IMR-90 (cell line): ENCODE data around the gene CFAP58. TPM values are rescaled to one million over a fixed set of nuclear protein-coding genes. Genes with fewer than 3 reads are reported as not detected.

ENCODE experiments used
- ATAC-seq: fragments of 200-7000 bp; cut with Tn5 transposase; 2 replicates; pipeline ENCODE4 v1.9.1; 2020; ENCODE audit warnings: low read depth, mild to moderate bottlenecking, moderate library complexity
- BruUV-seq: library from RNA; stranded (reverse); fragments of 400-500 nt; replicated peaks from 2 replicates; lab custom pipeline; 2021; lab: Mats Ljungman, UMichigan
- CTCF ChIA-PET: fragments of 300-600 bp; formaldehyde crosslinking; extraction: SDS; loops from one replicate; lab custom pipeline; 2021; ENCODE audit warnings: antibody characterized with exemption; lab: Yijun Ruan, JAX
- POLR2A ChIA-PET: fragments of 300-600 bp; sonication (Branson Sonifier 250); formaldehyde crosslinking; loops from one replicate; lab custom pipeline; 2022; ENCODE audit warnings: antibody characterized with exemption; ENCODE audit not compliant: unreplicated experiment; lab: Charles Lee
- DNase-seq: peaks from one replicate; pipeline ENCODE4 v3.0.0; 2013
- H2AFZ ChIP-seq: replicated peaks from 2 replicates; pipeline ENCODE3; 2013; ENCODE audit warnings: low read length, mild to moderate bottlenecking; ENCODE audit not compliant: poor library complexity
- H2AK5ac ChIP-seq: 2 replicates; pipeline ENCODE4 v1.6.1; 2013; ENCODE audit warnings: low read depth, low read length, inconsistent platforms
- H2AK9ac ChIP-seq: replicated peaks from 2 replicates; pipeline ENCODE3; 2013; ENCODE audit warnings: mild to moderate bottlenecking, low read depth, low read length, moderate library complexity; ENCODE audit not compliant: poor library complexity
- H2BK120ac ChIP-seq: 2 replicates; pipeline ENCODE4 v1.6.1; 2013; ENCODE audit warnings: low read depth, low read length, inconsistent platforms
- H2BK15ac ChIP-seq: 3 replicates; pipeline ENCODE4 v1.6.1; 2013; ENCODE audit warnings: low read depth, low read length, inconsistent platforms
- H2BK20ac ChIP-seq: 2 replicates; pipeline ENCODE4 v1.6.1; 2013; ENCODE audit warnings: low read depth, mild to moderate bottlenecking, inconsistent platforms, low read length, moderate library complexity
- H2BK5ac ChIP-seq: 2 replicates; pipeline ENCODE4 v1.6.1; 2013; ENCODE audit warnings: mild to moderate bottlenecking, low read depth, low read length, inconsistent platforms; ENCODE audit not compliant: poor library complexity, severe bottlenecking
- H3K14ac ChIP-seq: replicated peaks from 2 replicates; pipeline ENCODE4 v1.6.1; 2013; ENCODE audit warnings: low read depth, low read length, inconsistent platforms
- H3K18ac ChIP-seq: 2 replicates; pipeline ENCODE4 v1.6.1; 2013; ENCODE audit warnings: low read depth, low read length, control low read depth
- H3K23ac ChIP-seq: 2 replicates; pipeline ENCODE4 v1.6.1; 2013; ENCODE audit warnings: low read depth, low read length, inconsistent platforms
- H3K27ac ChIP-seq: 2 replicates; pipeline ENCODE4 v1.5.1; 2013; ENCODE audit warnings: mild to moderate bottlenecking, control low read depth, low read length; ENCODE audit not compliant: insufficient read depth
- H3K27me3 ChIP-seq: 2 replicates; pipeline ENCODE4 v1.6.1; 2013; ENCODE audit warnings: low read length; ENCODE audit not compliant: control insufficient read depth, insufficient read depth
- H3K36me3 ChIP-seq: 2 replicates; pipeline ENCODE4 v1.6.1; 2013; ENCODE audit warnings: low read length, mixed read lengths; ENCODE audit not compliant: control insufficient read depth, insufficient read depth
- H3K4ac ChIP-seq: 2 replicates; pipeline ENCODE4 v1.6.1; 2013; ENCODE audit warnings: low read depth, low read length, inconsistent platforms
- H3K4me1 ChIP-seq: 2 replicates; pipeline ENCODE4 v1.6.1; 2013; ENCODE audit warnings: low read length, mixed read lengths; ENCODE audit not compliant: control insufficient read depth, insufficient read depth
- H3K4me2 ChIP-seq: 2 replicates; pipeline ENCODE4 v1.6.1; 2013; ENCODE audit warnings: low read depth, mild to moderate bottlenecking, control low read depth, low read length, moderate library complexity
- H3K4me3 ChIP-seq: 2 replicates; pipeline ENCODE4 v1.5.1; 2013; ENCODE audit warnings: low read depth, mild to moderate bottlenecking, control low read depth, low read length, moderate library complexity; ENCODE audit not compliant: insufficient read depth
- H3K56ac ChIP-seq: 2 replicates; pipeline ENCODE4 v1.6.1; 2013; ENCODE audit warnings: low read length, inconsistent platforms; ENCODE audit not compliant: insufficient read depth; ENCODE audit errors: extremely low read depth
- H3K79me1 ChIP-seq, 2 experiments: 2 replicates each; pipeline ENCODE4 v1.6.1; 2013; ENCODE audit warnings: low read length in 2 of 2, inconsistent platforms in 1 of 2, low read depth in 1 of 2
- H3K9ac ChIP-seq: 2 replicates; pipeline ENCODE4 v1.6.1; 2013; ENCODE audit warnings: low read depth, low read length, control low read depth
- H3K9me1 ChIP-seq: 2 replicates; pipeline ENCODE4 v1.6.1; 2013; ENCODE audit warnings: low read length, inconsistent platforms; ENCODE audit not compliant: insufficient read depth
- H3K9me3 ChIP-seq: 2 replicates; pipeline ENCODE4 v1.6.1; 2013; ENCODE audit warnings: low read length; ENCODE audit not compliant: control insufficient read depth, insufficient read depth
- H4K20me1 ChIP-seq: 2 replicates; pipeline ENCODE4 v1.6.1; 2013; ENCODE audit warnings: low read length, inconsistent platforms; ENCODE audit not compliant: insufficient read depth
- H4K5ac ChIP-seq: 2 replicates; pipeline ENCODE4 v1.6.1; 2013; ENCODE audit warnings: mild to moderate bottlenecking, low read depth, low read length, control low read depth
- H4K8ac ChIP-seq, 2 experiments: 2 replicates each; pipeline ENCODE4 v1.6.1; 2013; ENCODE audit warnings: low read depth in 2 of 2, low read length in 2 of 2, control low read depth in 1 of 2, inconsistent platforms in 1 of 2
- H4K91ac ChIP-seq: 2 replicates; pipeline ENCODE4 v1.6.1; 2013; ENCODE audit warnings: low read depth, low read length, inconsistent platforms; ENCODE audit not compliant: insufficient read depth
- FOS ChIP-seq: fragments of 150-350 bp; IDR thresholded peaks from 2 replicates; pipeline ENCODE4 v1.6.1; 2016; ENCODE audit warnings: low read depth, low read length
- MAZ ChIP-seq: IDR thresholded peaks from 2 replicates; pipeline ENCODE4 v1.6.1; 2012; ENCODE audit warnings: low read depth, mild to moderate bottlenecking, low read length, improper control_type of control experiment, moderate library complexity, borderline replicate concordance
- POLR2A ChIP-seq: IDR thresholded peaks from 2 replicates; pipeline ENCODE4 v1.6.1; 2012; ENCODE audit warnings: mild to moderate bottlenecking, low read depth, low read length
- RAD21 ChIP-seq: IDR thresholded peaks from 2 replicates; pipeline ENCODE4 v1.6.1; 2012; ENCODE audit warnings: low read length, improper control_type of control experiment
- SMC3 ChIP-seq: fragments of 150-350 bp; IDR thresholded peaks from 2 replicates; pipeline ENCODE4 v1.6.1; 2016; ENCODE audit warnings: low read depth, mild to moderate bottlenecking, antibody characterized with exemption, low read length, moderate library complexity
- WGBS, 2 experiments: methylation state at CpG; one replicate each; pipeline versions ENCODE4 v1.1.5 to v1.1.7; 2013; ENCODE audit warnings: missing lambda C conversion rate in 2 of 2; ENCODE audit not compliant: insufficient read length in 1 of 2; ENCODE audit errors: extremely low coverage in 2 of 2; 5-methylcytosine and 5-hydroxymethylcytosine counted together
- dilution Hi-C: fragments of 300-500 bp; cut with HindIII; formaldehyde crosslinking; loops from one replicate; pipeline ENCODE4 v1.14.3; 2018; ENCODE audit warnings: low sequenced_read_pairs; ENCODE audit not compliant: unreplicated experiment
- in situ Hi-C: fragments of 300-500 bp; cut with MboI; formaldehyde crosslinking; loops from 3 replicates; pipeline ENCODE4 v1.14.3; 2019; ENCODE audit warnings: low sequenced_read_pairs, inconsistent platforms, mixed read lengths
- intact Hi-C: fragments of 100-400 bp; cut with micrococcal nuclease; formaldehyde crosslinking; loops from 2 replicates; pipeline ENCODE4 v1.10.0; 2022
- polyA plus RNA-seq, 3 experiments: library from polyadenylated mRNA; depleted of rRNA; stranded (reverse); fragments of >200 nt; gene quantifications; 2 replicates each; pipeline ENCODE4 v1.2.3, GENCODE V29; 2012; ENCODE audit warnings: low replicate concordance in 1 of 3
- total RNA-seq: library from RNA; depleted of rRNA; stranded (reverse); fragments of >200 nt; gene quantifications from 2 replicates; pipeline ENCODE4 v1.2.3, GENCODE V29; 2012
- TF ChIP-seq, protein P1 (sequence below): conservative IDR thresholded peaks from 2 replicates; pipeline ENCODE4 v1.5.1; 2012; ENCODE audit warnings: mild to moderate bottlenecking, low read depth, low read length, improper control_type of control experiment

CFAP58 gene
- total and polyA plus RNA-seq, 2 of the 4 experiments (the other 2 are of a cell fraction): 0.36 to 0.72 TPM

DNA sequence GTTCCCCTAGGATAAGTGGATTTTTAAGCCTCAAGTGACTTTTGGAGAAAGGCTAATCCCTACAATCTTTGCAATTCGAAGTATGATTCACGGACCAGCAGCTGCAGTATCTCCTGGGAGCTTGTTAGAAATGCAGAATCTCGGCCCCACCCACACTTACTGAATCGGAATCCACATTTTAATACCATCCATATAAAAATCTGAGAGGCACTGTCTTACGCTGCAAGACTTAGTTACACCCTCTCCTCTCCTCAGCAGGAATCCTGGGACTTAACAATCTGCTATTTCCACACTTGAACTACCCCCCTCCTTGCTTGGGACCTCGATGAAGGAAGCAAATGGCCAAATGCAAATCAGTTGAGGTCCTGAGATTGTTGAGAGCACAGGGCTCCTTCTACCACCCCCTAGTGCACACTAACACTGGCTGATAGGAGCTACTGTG is 36.3 kb upstream of the CFAP58 start:
- peak overlapping the region; percentile 16; the same call in 1 of the 2 replicates for H2BK120ac ChIP-seq
- ChIA-PET POLR2A (no interaction called here), CTCF (interaction anchor here (1.3 to 1.5 kb wide), 3 partner anchors 12 to 26 kb away, joined by 5 to 9 read pairs (median 5); no protein-coding TSS in a partner anchor)
- H2AK9ac ChIP-seq: no peak overlapping the region
- no peak for TF ChIP-seq RAD21
- TF ChIP-seq SMC3: no peak
- no peak for TF ChIP-seq MAZ
- TF ChIP-seq, protein P1, sequence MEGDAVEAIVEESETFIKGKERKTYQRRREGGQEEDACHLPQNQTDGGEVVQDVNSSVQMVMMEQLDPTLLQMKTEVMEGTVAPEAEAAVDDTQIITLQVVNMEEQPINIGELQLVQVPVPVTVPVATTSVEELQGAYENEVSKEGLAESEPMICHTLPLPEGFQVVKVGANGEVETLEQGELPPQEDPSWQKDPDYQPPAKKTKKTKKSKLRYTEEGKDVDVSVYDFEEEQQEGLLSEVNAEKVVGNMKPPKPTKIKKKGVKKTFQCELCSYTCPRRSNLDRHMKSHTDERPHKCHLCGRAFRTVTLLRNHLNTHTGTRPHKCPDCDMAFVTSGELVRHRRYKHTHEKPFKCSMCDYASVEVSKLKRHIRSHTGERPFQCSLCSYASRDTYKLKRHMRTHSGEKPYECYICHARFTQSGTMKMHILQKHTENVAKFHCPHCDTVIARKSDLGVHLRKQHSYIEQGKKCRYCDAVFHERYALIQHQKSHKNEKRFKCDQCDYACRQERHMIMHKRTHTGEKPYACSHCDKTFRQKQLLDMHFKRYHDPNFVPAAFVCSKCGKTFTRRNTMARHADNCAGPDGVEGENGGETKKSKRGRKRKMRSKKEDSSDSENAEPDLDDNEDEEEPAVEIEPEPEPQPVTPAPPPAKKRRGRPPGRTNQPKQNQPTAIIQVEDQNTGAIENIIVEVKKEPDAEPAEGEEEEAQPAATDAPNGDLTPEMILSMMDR: 0 out of 2 replicates have a peak, but pooled peaks have one; percentile 1
- peak; percentile 18 for TF ChIP-seq POLR2A
- TF ChIP-seq FOS: no peak
- no peak overlapping the region for H2BK15ac ChIP-seq
- peak overlapping the region; percentile 85 for H3K23ac ChIP-seq
- no peak overlapping the region for H3K4me3 ChIP-seq
- H3K27me3 ChIP-seq: no peaks in the 10 kb centered on the region
- H3K9me1 ChIP-seq: peaks cover 56% of the 10 kb centered on the region
- H4K8ac ChIP-seq: peak overlapping the region in 1 of 2 experiments; percentile 19; a peak in 2 of 4 replicates
- peak; percentile 57 for ATAC-seq
- 0 out of 2 replicates have a peak overlapping the region, but pooled peaks have one; percentile 61 for H3K14ac ChIP-seq
- H3K27ac ChIP-seq: peak overlapping the region; percentile 34; the same call in 1 of the 2 replicates
- peak overlapping the region; percentile 20; the same call in 1 of the 2 replicates for H2BK20ac ChIP-seq
- WGBS, 2 experiments: 34% methylated on average over 3 of the region's 6 CpGs; no CpG with 5 or more reads in 1 of the 2 experiments
- H4K20me1 ChIP-seq: peaks cover 96% of the 10 kb centered on the region
- peaks cover 42% of the 10 kb centered on the region for H3K4me1 ChIP-seq
- intact Hi-C loops (loop anchor here (2.0 kb wide), 1 partner anchor 14 kb away; no protein-coding TSS in a partner anchor), dilution Hi-C loops (no loop called here), in situ Hi-C loops (no loop called here)
- H3K36me3 ChIP-seq: peaks cover 36% of the 10 kb centered on the region
- 0 out of 2 replicates have a peak overlapping the region, but pooled peaks have one; percentile 10 for H4K91ac ChIP-seq
- peaks cover 18 to 97% of the 10 kb centered on the region in 2 experiments for H3K79me1 ChIP-seq
- H3K4me2 ChIP-seq: peak overlapping the region; percentile 69
- BruUV-seq: no TSS peak
- H2AFZ ChIP-seq: peak overlapping the region; percentile 45
- no peak overlapping the region for H4K5ac ChIP-seq
- no peak overlapping the region for H3K9ac ChIP-seq
- no peaks in the 10 kb centered on the region for H3K9me3 ChIP-seq
- peak overlapping the region; percentile 51 for H2BK5ac ChIP-seq
- no peak overlapping the region for H3K18ac ChIP-seq
- DNase-seq: peak; percentile 81
- peak overlapping the region; percentile 62; the same call in 1 of the 2 replicates for H3K4ac ChIP-seq
- peak overlapping the region; percentile 30; the same call in 1 of the 2 replicates for H2AK5ac ChIP-seq
- H3K56ac ChIP-seq: no peak overlapping the region
